22Rv1 (cell line): ENCODE data around the gene IMMP2L.

Experiments used
- CTCF ChIP-seq: fragments of 450-650 bp; IDR thresholded peaks from 2 replicates; pipeline ENCODE4 v1.5.1; 2017; ENCODE audit warnings: mild to moderate bottlenecking
- ZFX ChIP-seq: fragments of 450-650 bp; IDR thresholded peaks from 2 replicates; pipeline ENCODE4 v1.6.1; 2017; ENCODE audit warnings: antibody characterized with exemption, borderline replicate concordance

- TF ChIP-seq CTCF = no peak
- no peak for TF ChIP-seq ZFX
Observed at GRCh38 chr7:110983822-110984456, 578.4 kb downstream of the IMMP2L start.
